T-cell (primary cell): ENCODE results near the gene FBXW7. TPM values are rescaled to one million over a fixed set of nuclear protein-coding genes. Genes with fewer than 3 reads are reported as not detected.

Experiments used
- ATAC-seq, 4 experiments: fragments of 200-7000 bp in 3 of 4; fragments of 150-1000 bp in 1 of 4; cut with Tn5 transposase; replicated peaks in 1 of 4; 1 replicate in 3 of 4; 2 replicates in 1 of 4; pipeline ENCODE4 v1.10.0; 2021; ENCODE audit warnings: moderate library complexity in 3 of 4, mild to moderate bottlenecking in 2 of 4, moderate number of reproducible peaks in 1 of 4
- CTCF ChIA-PET, 2 donors: fragments of 300-600 bp; sonication (Branson Sonifier 250); formaldehyde crosslinking; loops; one replicate each; lab custom pipeline; 2022; ENCODE audit warnings: antibody characterized with exemption in 2 of 2; lab: Charles Lee
- POLR2A ChIA-PET, 2 donors: fragments of 300-600 bp; sonication (Branson Sonifier 250); formaldehyde crosslinking; loops; one replicate each; lab custom pipeline; 2022; ENCODE audit warnings: antibody characterized with exemption in 2 of 2; lab: Charles Lee
- DNase-seq, 35 experiments: peaks; one replicate each; pipeline versions ENCODE4 v3.0.0 to v3.0.0-alpha.2; 2013 to 2023
- H3K27ac ChIP-seq: one replicate; pipeline ENCODE4 v1.5.1; 2013; ENCODE audit warnings: low read length
- H3K27me3 ChIP-seq, 2 experiments: replicated peaks in 1 of 2; 1 replicate in 1 of 2; 2 replicates in 1 of 2; pipeline versions ENCODE4 v1.6.1 to v1.7.0; 2013; ENCODE audit warnings: low read length in 1 of 2, mixed read lengths in 1 of 2; ENCODE audit not compliant: control insufficient read depth in 2 of 2, insufficient read depth in 2 of 2; ENCODE audit errors: extremely low read depth in 1 of 2
- H3K36me3 ChIP-seq, 2 donors: 1 replicate in 1 of 2; 2 replicates in 1 of 2; pipeline versions ENCODE4 v1.6.1 to v1.7.0; 2013; ENCODE audit warnings: low read length in 1 of 2; ENCODE audit not compliant: control insufficient read depth in 2 of 2, insufficient read depth in 1 of 2; ENCODE audit errors: extremely low read depth in 1 of 2
- H3K4me1 ChIP-seq, 2 experiments: 1 replicate in 1 of 2; 2 replicates in 1 of 2; pipeline versions ENCODE4 v1.6.1 to v1.7.0; 2013; ENCODE audit warnings: low read length in 2 of 2, mixed read lengths in 1 of 2; ENCODE audit not compliant: insufficient read depth in 2 of 2, control insufficient read depth in 1 of 2; ENCODE audit errors: extremely low read depth in 1 of 2
- H3K4me3 ChIP-seq, 2 donors: 1 replicate in 1 of 2; 2 replicates in 1 of 2; pipeline versions ENCODE4 v1.5.1 to v1.7.0; 2013; ENCODE audit warnings: mild to moderate bottlenecking in 2 of 2, low read length in 1 of 2, moderate library complexity in 1 of 2; ENCODE audit not compliant: control insufficient read depth in 1 of 2; ENCODE audit errors: extremely low read depth in 1 of 2
- H3K9me3 ChIP-seq: 2 replicates; pipeline ENCODE4 v1.7.0; 2013
- H3K27ac Mint-ChIP-seq, 2 donors: one replicate each; pipeline ENCODE4 v1.8.0; 2020 to 2021; ENCODE audit warnings: mild to moderate bottlenecking in 2 of 2, mixed read lengths in 2 of 2
- H3K27me3 Mint-ChIP-seq, 2 donors: one replicate each; pipeline ENCODE4 v1.8.0; 2021 to 2022; ENCODE audit warnings: mixed read lengths in 2 of 2
- H3K36me3 Mint-ChIP-seq: one replicate; pipeline ENCODE4 v1.8.0; 2021; ENCODE audit warnings: mixed read lengths
- H3K4me1 Mint-ChIP-seq, 3 donors: one replicate each; pipeline ENCODE4 v1.8.0; 2020 to 2022; ENCODE audit warnings: mixed read lengths in 3 of 3, mild to moderate bottlenecking in 1 of 3
- H3K4me3 Mint-ChIP-seq, 3 donors: one replicate each; pipeline ENCODE4 v1.8.0; 2020 to 2022; ENCODE audit warnings: mild to moderate bottlenecking in 3 of 3, mixed read lengths in 3 of 3, moderate library complexity in 3 of 3
- H3K9me3 Mint-ChIP-seq, 3 donors: one replicate each; pipeline ENCODE4 v1.8.0; 2020 to 2022; ENCODE audit warnings: mixed read lengths in 3 of 3
- WGBS: methylation state at CpG from one replicate; pipeline ENCODE4 v1.1.5; 2013; ENCODE audit warnings: missing lambda C conversion rate; ENCODE audit not compliant: insufficient coverage; 5-methylcytosine and 5-hydroxymethylcytosine counted together
- total RNA-seq, 35 experiments: library from RNA in 6 of 35; stranded (reverse) in 6 of 35; fragments of 120-200 nt in 1 of 35; gene quantifications; one replicate each; pipeline versions ENCODE4 v1.2.1 to v1.2.4 and lab custom pipeline; 2013 to 2026

The FBXW7 gene
- total RNA-seq, 5 donors from 2014 or later (not counting 1 experiment from before 2014, with no cell fraction given): 91.9 to 131 (median 96.0) TPM

DNA sequence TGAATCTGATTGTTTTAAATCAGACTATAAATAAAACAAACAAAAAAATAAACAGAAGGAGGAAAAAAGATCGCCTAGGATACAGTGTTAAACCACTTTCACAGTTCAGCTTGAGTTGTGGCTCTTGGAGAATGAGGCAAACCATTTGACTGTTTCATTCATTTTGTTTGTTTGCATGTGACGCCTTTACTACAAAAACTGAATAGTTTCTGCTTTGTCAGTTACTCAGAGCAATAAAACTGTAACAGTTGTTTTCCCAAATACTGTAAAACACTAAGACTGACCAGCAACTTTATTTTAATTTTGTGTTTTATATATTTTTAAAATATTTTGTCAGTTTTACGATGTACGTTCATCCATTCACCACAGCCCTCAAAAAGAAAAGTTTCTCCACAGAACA lies 214.5 kb downstream of the FBXW7 start:
- H3K27me3 Mint-ChIP-seq: no peaks in the 10 kb centered on the region
- WGBS: no CpG with 5 or more reads among the region's 4 CpGs
- H3K4me1 Mint-ChIP-seq: peaks cover 0 to 7% (median 0%) of the 10 kb centered on the region in 3 donors
- Histone ChIP-seq H3K9me3 (no peaks in the 10 kb centered on the region), H3K4me1 (no peaks in the 10 kb centered on the region), H3K27ac (no peak overlapping the region), H3K27me3 (no peaks in the 10 kb centered on the region), H3K4me3 (no peak overlapping the region), H3K36me3 (peaks cover 4 to 27% of the 10 kb centered on the region in 2 donors)
- DNase-seq (no peak), ATAC-seq (no peak)
- peaks cover 45% of the 10 kb centered on the region for H3K36me3 Mint-ChIP-seq
- H3K27ac Mint-ChIP-seq: no peak overlapping the region
- ChIA-PET POLR2A (no interaction called here), CTCF (no interaction called here)
- H3K9me3 Mint-ChIP-seq: no peaks in the 10 kb centered on the region
- no peak overlapping the region for H3K4me3 Mint-ChIP-seq

DNA sequence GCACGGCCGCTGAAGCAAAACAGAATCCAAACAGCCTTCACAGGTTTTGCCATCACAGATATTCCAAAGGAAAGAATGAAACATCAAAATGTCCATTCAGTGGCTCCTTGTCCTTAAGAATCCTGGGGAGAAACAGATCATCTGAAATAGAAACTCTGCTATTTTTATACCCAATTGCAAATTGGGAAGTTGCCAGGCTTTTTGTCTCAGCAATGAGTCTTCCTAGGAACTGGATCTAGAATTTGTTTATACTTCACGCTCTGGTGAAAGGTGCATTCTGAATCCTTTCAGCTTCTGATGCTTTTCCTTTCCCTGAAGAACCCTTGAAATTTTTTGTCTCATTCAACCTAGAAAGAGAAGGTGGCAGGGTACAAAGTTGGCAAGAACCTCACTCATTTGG lies 218.9 kb downstream of the FBXW7 start:
- no peaks in the 10 kb centered on the region for H3K9me3 Mint-ChIP-seq
- no peak overlapping the region for H3K27ac Mint-ChIP-seq
- H3K4me1 ChIP-seq: no peaks in the 10 kb centered on the region
- no peak overlapping the region for H3K27ac ChIP-seq
- H3K27me3 ChIP-seq: no peaks in the 10 kb centered on the region
- no peak overlapping the region for H3K4me3 ChIP-seq
- ATAC-seq: no peak
- ChIA-PET POLR2A (no interaction called here), CTCF (no interaction called here)
- no peaks in the 10 kb centered on the region for H3K27me3 Mint-ChIP-seq
- H3K36me3 Mint-ChIP-seq: peaks cover 19% of the 10 kb centered on the region
- H3K9me3 ChIP-seq: no peaks in the 10 kb centered on the region
- no peak overlapping the region for H3K4me3 Mint-ChIP-seq
- no peak for DNase-seq
- WGBS: 100% methylated on average over 2 of the region's 3 CpGs
- peaks cover 4% of the 10 kb centered on the region in 2 donors for H3K36me3 ChIP-seq
- no peaks in the 10 kb centered on the region for H3K4me1 Mint-ChIP-seq

DNA sequence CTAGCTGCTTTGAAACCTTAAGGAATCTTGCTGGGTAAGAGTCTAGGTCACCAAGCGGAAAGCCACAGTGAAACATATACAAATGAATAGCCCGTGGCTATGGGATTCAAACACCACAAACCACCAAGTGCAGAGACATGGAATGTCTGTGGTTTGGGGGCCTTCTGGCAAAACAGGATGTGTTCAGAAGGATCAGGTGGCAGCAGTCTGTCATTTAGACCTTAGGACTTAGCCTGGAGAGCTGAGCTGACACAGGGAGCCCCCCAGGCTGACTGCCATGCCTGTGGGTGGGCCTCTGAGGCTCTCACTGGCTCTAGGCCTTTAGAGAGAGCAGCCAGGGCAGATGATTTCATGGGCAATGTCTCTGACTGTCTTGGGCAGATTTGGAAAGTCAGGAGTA lies 225.6 kb downstream of the FBXW7 start:
- Histone ChIP-seq H3K9me3 (no peaks in the 10 kb centered on the region), H3K4me3 (no peak overlapping the region), H3K4me1 (no peaks in the 10 kb centered on the region), H3K27ac (no peak overlapping the region), H3K36me3 (no peaks in the 10 kb centered on the region), H3K27me3 (peaks cover 0 to 8% of the 10 kb centered on the region in 2 experiments)
- no peaks in the 10 kb centered on the region for H3K9me3 Mint-ChIP-seq
- peaks cover 7% of the 10 kb centered on the region for H3K36me3 Mint-ChIP-seq
- WGBS: no CpG with 5 or more reads among the region's 2 CpGs
- ChIA-PET CTCF (no interaction called here), POLR2A (no interaction called here)
- no peak overlapping the region for H3K4me3 Mint-ChIP-seq
- ATAC-seq (no peak), DNase-seq (no peak)
- no peak overlapping the region for H3K27ac Mint-ChIP-seq
- no peaks in the 10 kb centered on the region for H3K27me3 Mint-ChIP-seq
- peaks cover 0 to 5% (median 0%) of the 10 kb centered on the region in 3 donors for H3K4me1 Mint-ChIP-seq

- no peaks in the 10 kb centered on the region for H3K4me1 ChIP-seq
- no peaks in the 10 kb centered on the region for H3K36me3 ChIP-seq
- no peak overlapping the region for H3K4me3 Mint-ChIP-seq
- peaks cover 0 to 5% (median 0%) of the 10 kb centered on the region in 3 donors for H3K4me1 Mint-ChIP-seq
- ATAC-seq (no peak), DNase-seq (no peak)
- H3K27me3 Mint-ChIP-seq: no peaks in the 10 kb centered on the region
- H3K9me3 Mint-ChIP-seq: no peaks in the 10 kb centered on the region
- no peak overlapping the region for H3K4me3 ChIP-seq
- peaks cover 0 to 8% of the 10 kb centered on the region in 2 experiments for H3K27me3 ChIP-seq
- ChIA-PET POLR2A (no interaction called here), CTCF (no interaction called here)
- peaks cover 6% of the 10 kb centered on the region for H3K36me3 Mint-ChIP-seq
- no CpG with 5 or more reads among the region's 2 CpGs for WGBS
- H3K27ac ChIP-seq: no peak overlapping the region
- H3K9me3 ChIP-seq: no peaks in the 10 kb centered on the region
- H3K27ac Mint-ChIP-seq: no peak overlapping the region
Measured at GRCh38 chr4:152309418-152309817, 226.5 kb downstream of the FBXW7 start.

- peaks cover 0 to 8% of the 10 kb centered on the region in 2 experiments for H3K27me3 ChIP-seq
- no peak for ATAC-seq
- peaks cover 0 to 5% (median 0%) of the 10 kb centered on the region in 3 donors for H3K4me1 Mint-ChIP-seq
- no peaks in the 10 kb centered on the region for H3K4me1 ChIP-seq
- 72% methylated on average over 3 of the region's 4 CpGs for WGBS
- ChIA-PET CTCF (no interaction called here), POLR2A (no interaction called here)
- H3K36me3 Mint-ChIP-seq: peaks cover 3% of the 10 kb centered on the region
- no peak overlapping the region for H3K27ac Mint-ChIP-seq
- H3K27ac ChIP-seq: no peak overlapping the region
- H3K27me3 Mint-ChIP-seq: no peaks in the 10 kb centered on the region
- DNase-seq: no peak
- H3K4me3 Mint-ChIP-seq: no peak overlapping the region
- no peaks in the 10 kb centered on the region for H3K9me3 Mint-ChIP-seq
- no peaks in the 10 kb centered on the region for H3K9me3 ChIP-seq
- H3K4me3 ChIP-seq: no peak overlapping the region
- H3K36me3 ChIP-seq: no peaks in the 10 kb centered on the region
Measured at GRCh38 chr4:152308951-152309350, 226.9 kb downstream of the FBXW7 start.

DNA sequence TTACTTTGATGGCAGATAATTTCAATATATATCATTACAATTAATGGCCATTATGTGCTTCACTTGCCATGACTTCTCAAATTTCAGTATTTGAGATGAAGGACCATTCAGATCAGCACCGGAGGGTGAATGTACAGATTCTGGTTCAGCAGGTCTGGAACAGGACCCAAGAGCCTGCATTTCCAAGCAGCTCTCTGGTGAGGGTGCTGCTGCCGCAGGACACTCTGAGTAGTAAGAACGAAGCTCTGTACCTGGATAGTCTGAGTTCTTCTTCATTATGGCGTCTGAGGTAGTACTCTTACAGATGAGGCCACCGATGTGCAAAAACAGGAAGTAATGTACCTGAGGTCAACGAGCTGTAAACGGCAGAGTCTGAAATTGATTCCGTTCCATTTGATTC lies 228.2 kb downstream of the FBXW7 start:
- no peaks in the 10 kb centered on the region for H3K9me3 Mint-ChIP-seq
- H3K36me3 ChIP-seq: no peaks in the 10 kb centered on the region
- ChIA-PET CTCF (no interaction called here), POLR2A (no interaction called here)
- H3K4me1 Mint-ChIP-seq: peaks cover 0 to 5% (median 0%) of the 10 kb centered on the region in 3 donors
- no peak for DNase-seq
- ATAC-seq: no peak
- no peak overlapping the region for H3K4me3 Mint-ChIP-seq
- H3K27ac ChIP-seq: no peak overlapping the region
- no peaks in the 10 kb centered on the region for H3K27me3 Mint-ChIP-seq
- no peaks in the 10 kb centered on the region for H3K36me3 Mint-ChIP-seq
- no peak overlapping the region for H3K27ac Mint-ChIP-seq
- no peaks in the 10 kb centered on the region for H3K4me1 ChIP-seq
- 86% methylated on average over 8 of the region's 8 CpGs for WGBS
- H3K27me3 ChIP-seq: peaks cover 0 to 8% of the 10 kb centered on the region in 2 experiments
- no peaks in the 10 kb centered on the region for H3K9me3 ChIP-seq
- H3K4me3 ChIP-seq: no peak overlapping the region

DNA sequence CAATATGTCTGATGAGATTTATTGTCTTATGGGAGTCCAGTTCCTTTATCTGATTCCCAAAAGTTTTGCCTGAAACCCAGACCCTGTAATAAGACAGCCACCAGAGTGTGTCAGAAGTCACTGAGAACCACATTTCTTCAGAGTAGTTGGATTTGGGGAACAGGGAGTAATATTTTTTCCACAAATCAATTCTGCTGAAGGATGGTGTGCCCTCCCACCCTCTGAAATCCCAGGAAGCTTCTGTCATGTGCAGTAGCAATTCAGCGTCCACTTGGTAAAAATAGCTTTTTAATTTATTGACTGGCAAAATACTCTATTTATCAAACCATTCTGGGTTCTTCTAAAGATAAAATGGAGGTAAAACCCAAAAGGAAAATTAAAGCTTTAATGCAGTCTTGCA lies 229.4 kb downstream of the FBXW7 start:
- peaks cover 0 to 5% (median 0%) of the 10 kb centered on the region in 3 donors for H3K4me1 Mint-ChIP-seq
- ChIA-PET CTCF (interaction anchor here (0.5 to 0.6 kb wide), 3 partner anchors 18 to 232 kb away, joined by 3 to 6 read pairs (median 3); no protein-coding TSS in a partner anchor), POLR2A (no interaction called here)
- Histone ChIP-seq H3K27ac (no peak overlapping the region), H3K9me3 (no peaks in the 10 kb centered on the region), H3K4me3 (no peak overlapping the region), H3K27me3 (peaks cover 0 to 8% of the 10 kb centered on the region in 2 experiments), H3K36me3 (no peaks in the 10 kb centered on the region), H3K4me1 (no peaks in the 10 kb centered on the region)
- DNase-seq (no peak), ATAC-seq (no peak)
- H3K4me3 Mint-ChIP-seq: no peak overlapping the region
- no peaks in the 10 kb centered on the region for H3K9me3 Mint-ChIP-seq
- no CpG with 5 or more reads among the region's 1 CpG for WGBS
- H3K27ac Mint-ChIP-seq: no peak overlapping the region
- no peaks in the 10 kb centered on the region for H3K36me3 Mint-ChIP-seq
- no peaks in the 10 kb centered on the region for H3K27me3 Mint-ChIP-seq
